Duodenal mucosa (tissue), 2 donors: ENCODE results near the gene MAP4K1.
"Not testable (repeated sequence)": the region's sequence is repeated elsewhere in the genome, so short reads cannot be mapped to it uniquely, and the experiment has no call there.

Source experiments
- H3K27ac ChIP-seq: one replicate; pipeline ENCODE4 v1.7.0; 2013; ENCODE audit warnings: low read depth, low read length
- H3K27me3 ChIP-seq, 2 donors: one replicate each; pipeline ENCODE4 v1.7.0; 2013; ENCODE audit warnings: low read length in 2 of 2, control low read depth in 1 of 2; ENCODE audit not compliant: insufficient read depth in 2 of 2, control insufficient read depth in 1 of 2
- H3K36me3 ChIP-seq, 2 donors: one replicate each; pipeline ENCODE4 v1.7.0; 2013; ENCODE audit warnings: low read length in 2 of 2, control low read depth in 1 of 2; ENCODE audit not compliant: insufficient read depth in 2 of 2, control insufficient read depth in 1 of 2
- H3K4me1 ChIP-seq, 2 donors: one replicate each; pipeline ENCODE4 v1.7.0; 2013; ENCODE audit warnings: low read length in 2 of 2, control low read depth in 1 of 2; ENCODE audit not compliant: insufficient read depth in 2 of 2, control insufficient read depth in 1 of 2
- H3K4me3 ChIP-seq, 2 donors: one replicate each; pipeline ENCODE4 v1.7.0; 2013; ENCODE audit warnings: low read length in 2 of 2, low read depth in 1 of 2
- H3K9ac ChIP-seq, 2 donors: one replicate each; pipeline ENCODE4 v1.7.0; 2013; ENCODE audit warnings: low read length in 2 of 2, low read depth in 1 of 2
- H3K9me3 ChIP-seq, 2 donors: one replicate each; pipeline ENCODE4 v1.7.0; 2013; ENCODE audit warnings: low read length in 2 of 2, control low read depth in 1 of 2; ENCODE audit not compliant: control insufficient read depth in 1 of 2

Gene MAP4K1

DNA sequence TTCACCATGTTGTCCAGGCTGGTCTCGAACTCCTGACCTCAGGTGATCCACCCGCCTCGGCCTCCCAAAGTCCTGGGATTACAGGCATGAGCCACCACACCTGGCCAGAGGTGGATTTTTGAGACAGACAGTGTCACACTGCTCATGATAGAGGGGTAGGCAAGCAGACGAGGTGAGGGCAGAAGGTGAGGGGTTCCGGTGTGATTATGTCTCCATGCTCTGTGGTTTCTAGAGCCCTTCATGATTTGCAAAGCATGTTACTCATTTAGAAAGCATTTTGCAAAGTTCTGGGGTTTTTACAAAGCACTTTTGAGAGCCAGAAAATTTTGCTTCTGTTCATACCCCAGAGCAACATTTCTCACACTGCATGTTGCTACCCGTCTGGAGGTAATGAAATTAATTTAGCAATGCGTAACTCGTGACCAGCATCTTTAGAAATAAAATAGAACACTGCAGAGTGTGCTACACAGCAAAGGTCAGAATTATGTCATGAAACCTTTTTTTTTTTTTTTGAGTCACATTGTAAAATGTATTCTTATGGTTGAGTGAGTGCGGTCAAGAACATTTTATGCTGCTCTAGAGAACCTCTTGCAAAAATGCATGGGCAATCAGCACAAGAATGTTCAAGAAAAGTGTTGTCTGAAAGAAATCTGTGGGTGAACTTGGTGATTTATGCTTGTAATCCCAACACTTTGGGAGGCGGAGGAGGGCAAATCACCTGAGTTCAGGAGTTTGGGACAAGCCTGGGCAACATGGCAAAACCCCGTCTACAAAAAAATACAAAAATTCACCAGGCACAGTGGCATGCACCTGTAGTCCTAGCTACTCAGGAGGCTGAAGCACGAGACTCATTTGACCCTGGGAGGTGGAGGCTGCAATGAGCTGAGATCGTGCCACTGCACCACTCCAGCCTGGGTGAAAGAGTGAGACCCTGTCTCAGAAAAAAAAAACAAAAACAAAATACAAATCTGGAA lies 58.0 kb downstream of the MAP4K1 start:
- Histone ChIP-seq H3K4me3 (no peak overlapping the region), H3K9me3 (no peaks in the 10 kb centered on the region), H3K9ac (no peak overlapping the region), H3K27ac (no peak overlapping the region), H3K27me3 (peaks cover 0 to 4% of the 10 kb centered on the region in 2 donors), H3K4me1 (peaks cover 0 to 4% of the 10 kb centered on the region in 2 donors), H3K36me3 (no peaks in the 10 kb centered on the region)

DNA sequence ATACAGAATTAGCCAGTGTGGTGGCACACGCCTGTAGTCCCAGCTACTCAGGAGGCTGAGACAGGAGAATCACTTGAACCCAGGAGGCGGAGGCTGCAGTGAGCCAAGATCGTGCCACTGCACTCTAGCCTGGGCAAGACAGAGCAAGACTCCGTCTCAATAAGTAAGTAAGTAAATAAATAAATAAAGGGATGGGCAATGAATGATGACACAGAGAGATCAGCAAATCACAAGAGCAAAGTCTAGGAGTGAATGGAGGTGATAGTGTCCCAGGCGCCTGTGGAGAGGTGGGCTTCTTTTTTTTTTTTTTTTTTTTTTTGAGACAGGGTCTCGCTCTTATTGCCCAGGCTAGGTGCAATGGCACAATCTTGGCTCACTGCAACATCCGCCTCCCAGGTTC lies 58.8 kb downstream of the MAP4K1 start:
- H3K9ac ChIP-seq, H3K36me3 ChIP-seq, H3K4me3 ChIP-seq, H3K27ac ChIP-seq, H3K4me1 ChIP-seq, H3K27me3 ChIP-seq, H3K9me3 ChIP-seq: not testable (repeated sequence)

DNA sequence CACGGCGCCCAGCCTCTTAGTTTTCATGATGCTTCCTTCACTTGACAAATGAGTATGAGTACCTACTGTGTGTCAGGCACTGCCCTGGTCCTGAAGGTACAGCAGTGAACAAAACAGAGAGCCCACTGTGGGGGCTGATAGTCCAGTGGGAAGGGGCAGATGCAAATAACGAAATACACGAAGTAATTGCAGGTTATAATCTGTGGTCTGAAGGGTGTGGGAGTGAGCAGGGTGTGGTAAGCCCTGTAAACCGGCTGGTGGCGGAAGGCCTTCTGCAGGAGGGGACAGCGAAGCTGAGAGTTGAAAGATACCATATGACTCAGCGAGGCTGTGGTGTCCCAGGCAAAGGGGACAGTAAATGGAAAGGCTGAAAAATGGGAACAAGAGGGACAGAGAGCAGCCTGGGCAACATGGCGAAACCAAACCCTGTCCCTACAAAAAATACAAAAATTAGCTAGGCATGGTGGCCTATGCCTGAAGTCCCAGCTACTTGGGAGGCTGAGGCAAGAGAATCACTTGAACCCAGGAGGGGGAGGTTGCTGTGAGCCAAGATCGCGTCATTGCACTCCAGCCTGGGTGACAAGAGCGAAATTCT lies 60.5 kb downstream of the MAP4K1 start:
- Histone ChIP-seq H3K9ac (no peak overlapping the region), H3K9me3 (no peaks in the 10 kb centered on the region), H3K4me1 (peaks cover 0 to 4% of the 10 kb centered on the region in 2 donors), H3K36me3 (no peaks in the 10 kb centered on the region), H3K27ac (no peak overlapping the region), H3K4me3 (no peak overlapping the region), H3K27me3 (peaks cover 0 to 3% of the 10 kb centered on the region in 2 donors)

DNA sequence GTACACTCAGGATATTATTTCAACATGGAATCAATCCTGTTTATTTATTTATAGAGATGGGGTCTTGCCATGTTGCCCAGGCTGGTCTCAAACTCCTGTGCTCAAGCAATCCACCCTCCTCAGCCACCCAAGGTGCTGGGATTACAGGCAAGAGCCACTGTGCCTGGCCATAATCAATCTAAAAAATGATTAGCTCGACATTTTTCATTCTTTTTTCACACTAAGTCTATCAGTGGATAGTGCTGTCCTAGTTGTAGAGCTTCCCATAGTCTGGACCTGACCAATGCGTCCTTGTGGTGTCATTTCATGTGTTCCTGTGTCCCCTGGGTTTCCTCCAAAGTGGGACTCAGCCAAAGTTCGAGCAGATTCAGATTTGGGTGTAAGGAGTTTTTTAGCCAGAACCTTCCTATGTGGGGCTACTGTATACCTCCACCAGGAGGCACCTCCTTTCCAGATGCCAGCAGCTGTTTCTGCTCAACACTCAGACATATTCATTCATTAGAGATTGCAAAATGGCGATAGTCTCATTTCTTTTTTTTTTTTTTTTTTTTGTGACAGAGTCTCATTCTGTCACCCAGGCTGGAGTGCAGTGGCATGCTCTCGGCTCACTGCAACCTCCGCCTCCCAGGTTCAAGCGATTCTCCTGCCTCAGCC lies 61.1 kb downstream of the MAP4K1 start:
- Histone ChIP-seq H3K4me3 (no peak overlapping the region), H3K4me1 (peaks cover 0 to 4% of the 10 kb centered on the region in 2 donors), H3K27me3 (peaks cover 0 to 3% of the 10 kb centered on the region in 2 donors), H3K9me3 (no peaks in the 10 kb centered on the region), H3K36me3 (no peaks in the 10 kb centered on the region), H3K27ac (no peak overlapping the region), H3K9ac (no peak overlapping the region)

DNA sequence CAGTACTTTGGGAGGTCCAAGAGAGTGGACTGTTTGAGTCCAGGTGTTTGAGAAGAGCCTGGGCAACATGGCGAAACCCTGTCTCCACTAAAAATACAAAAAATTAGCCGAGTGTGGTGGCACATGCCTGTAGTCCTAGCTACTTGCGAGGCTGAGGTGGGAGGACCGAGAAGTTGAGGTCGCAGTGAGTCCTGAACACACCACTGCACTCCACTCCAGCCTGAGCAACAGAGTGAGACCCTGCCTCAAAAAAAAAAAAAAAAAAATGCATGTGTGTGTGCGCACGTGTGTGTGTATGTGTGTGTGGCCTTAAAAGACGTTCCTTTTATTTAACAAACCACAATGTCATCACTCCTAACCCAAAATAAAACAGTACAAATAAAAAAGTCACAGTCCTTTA lies 62.6 kb downstream of the MAP4K1 start:
- H3K9me3 ChIP-seq = no peaks in the 10 kb centered on the region
- H3K36me3 ChIP-seq = no peaks in the 10 kb centered on the region
- no peak overlapping the region for H3K4me3 ChIP-seq
- no peak overlapping the region for H3K9ac ChIP-seq
- H3K4me1 ChIP-seq = peaks cover 0 to 4% of the 10 kb centered on the region in 2 donors
- H3K27me3 ChIP-seq = peaks cover 0 to 3% of the 10 kb centered on the region in 2 donors
- H3K27ac ChIP-seq = no peak overlapping the region

DNA sequence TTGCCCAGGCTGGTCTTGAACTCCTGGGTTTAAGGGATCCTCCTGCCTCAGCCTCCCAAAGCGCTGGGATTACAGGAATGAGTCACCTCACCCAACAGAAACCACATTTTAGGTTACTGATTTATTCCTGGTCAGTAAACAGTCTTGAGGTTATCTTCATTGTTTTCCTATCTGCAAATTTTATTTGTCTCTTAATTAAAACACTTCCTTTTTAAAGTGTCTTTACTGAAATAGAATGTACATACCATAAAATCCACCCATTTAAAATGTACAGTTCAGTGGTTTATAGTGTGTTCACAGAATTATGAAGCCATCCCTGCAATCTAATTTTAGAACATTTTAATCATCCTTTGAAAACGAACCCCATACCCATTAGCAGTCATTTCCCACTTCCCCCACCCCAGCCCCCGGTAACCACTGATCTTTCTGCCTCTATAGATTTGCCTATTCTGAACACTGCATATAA lies 63.0 kb downstream of the MAP4K1 start:
- H3K36me3 ChIP-seq = no peaks in the 10 kb centered on the region
- no peak overlapping the region for H3K27ac ChIP-seq
- H3K9ac ChIP-seq = no peak overlapping the region
- peaks cover 0 to 4% of the 10 kb centered on the region in 2 donors for H3K4me1 ChIP-seq
- peaks cover 0 to 3% of the 10 kb centered on the region in 2 donors for H3K27me3 ChIP-seq
- no peak overlapping the region for H3K4me3 ChIP-seq
- no peaks in the 10 kb centered on the region for H3K9me3 ChIP-seq

DNA sequence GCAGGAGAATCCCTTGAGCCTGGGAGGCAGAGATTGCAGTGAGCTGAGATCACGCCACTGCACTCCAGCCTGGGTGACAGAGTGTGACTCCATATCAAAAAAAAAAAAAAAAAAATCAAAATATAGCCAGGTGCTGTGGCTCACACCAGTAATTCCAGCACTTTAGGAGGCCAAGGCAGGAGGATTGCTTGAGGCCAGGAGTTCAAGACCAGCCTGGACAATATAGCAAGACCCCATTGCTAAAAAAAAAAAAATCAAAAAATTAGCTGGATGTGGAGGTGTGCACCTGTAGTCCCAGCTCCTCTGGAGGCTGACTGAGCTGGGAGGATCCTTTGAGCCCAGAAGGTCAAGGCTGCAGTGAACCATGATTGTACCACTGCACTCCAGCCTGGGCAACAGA lies 64.5 kb downstream of the MAP4K1 start:
- H3K27ac ChIP-seq, H3K9me3 ChIP-seq, H3K36me3 ChIP-seq, H3K4me3 ChIP-seq, H3K4me1 ChIP-seq, H3K9ac ChIP-seq, H3K27me3 ChIP-seq: not testable (repeated sequence)

DNA sequence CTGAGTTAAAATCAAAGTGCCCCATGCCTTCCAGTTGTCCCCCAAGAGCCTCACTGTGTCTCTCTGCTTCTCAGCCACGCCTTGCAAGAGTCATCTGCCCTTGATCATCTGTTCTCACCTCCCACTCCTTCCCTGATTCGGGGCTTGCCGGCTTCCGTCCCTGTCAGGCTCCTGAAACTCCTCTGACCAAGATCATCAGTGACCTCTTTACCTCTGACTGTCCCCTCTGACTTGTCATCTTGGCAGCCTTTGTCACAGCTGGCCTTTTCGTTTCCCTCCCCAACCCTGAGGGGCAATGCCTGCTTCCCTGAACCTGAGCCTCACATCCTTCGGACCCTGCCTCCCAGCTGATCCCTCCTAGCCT lies 66.3 kb downstream of the MAP4K1 start:
- H3K36me3 ChIP-seq = no peaks in the 10 kb centered on the region
- no peak overlapping the region for H3K9ac ChIP-seq
- H3K27me3 ChIP-seq = peaks cover 0 to 3% of the 10 kb centered on the region in 2 donors
- no peak overlapping the region for H3K27ac ChIP-seq
- no peaks in the 10 kb centered on the region for H3K4me1 ChIP-seq
- H3K4me3 ChIP-seq = no peak overlapping the region
- no peaks in the 10 kb centered on the region for H3K9me3 ChIP-seq

DNA sequence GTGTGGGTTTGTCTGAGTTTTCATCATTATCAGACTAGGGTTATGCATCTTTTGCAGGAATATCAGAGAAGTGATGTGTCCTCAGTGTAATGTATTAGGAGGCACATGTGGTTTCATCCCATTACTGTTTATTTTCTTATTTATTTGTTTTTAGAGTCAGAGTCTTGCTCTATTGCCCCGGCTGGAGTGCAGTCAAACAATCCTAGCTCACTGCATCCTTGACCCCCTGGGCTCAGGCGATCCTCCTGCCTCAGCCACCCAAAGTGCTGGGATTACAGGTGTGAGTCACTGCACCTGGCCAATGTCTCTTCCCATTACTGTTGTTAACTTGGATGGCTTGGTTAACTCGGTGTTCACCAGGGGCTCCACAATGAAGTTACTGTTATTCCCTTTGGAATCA lies 67.4 kb downstream of the MAP4K1 start:
- H3K9me3 ChIP-seq = no peaks in the 10 kb centered on the region
- no peak overlapping the region for H3K27ac ChIP-seq
- H3K27me3 ChIP-seq = peaks cover 0 to 3% of the 10 kb centered on the region in 2 donors
- no peak overlapping the region for H3K9ac ChIP-seq
- no peaks in the 10 kb centered on the region for H3K36me3 ChIP-seq
- H3K4me1 ChIP-seq = no peaks in the 10 kb centered on the region
- no peak overlapping the region for H3K4me3 ChIP-seq

DNA sequence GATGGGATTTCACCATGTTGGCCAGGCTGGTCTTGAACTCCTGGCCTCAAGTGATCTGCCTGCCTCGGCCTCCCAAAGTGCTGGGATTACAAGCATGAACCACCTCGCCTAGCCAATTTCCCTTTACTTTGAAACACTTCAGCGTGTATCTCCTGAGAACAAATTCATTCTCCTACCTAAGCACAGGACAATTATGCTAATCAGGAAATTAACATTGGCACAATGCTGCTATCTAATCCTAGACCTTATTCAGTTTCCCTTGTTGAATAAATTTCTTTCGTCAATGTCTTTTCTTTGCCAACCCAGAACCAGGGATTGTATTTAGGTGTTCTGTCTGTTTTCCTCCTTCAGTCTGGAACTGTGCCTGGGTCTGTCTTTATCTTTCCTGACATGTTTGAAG lies 67.8 kb downstream of the MAP4K1 start:
- Histone ChIP-seq H3K36me3 (no peaks in the 10 kb centered on the region), H3K9me3 (no peaks in the 10 kb centered on the region), H3K9ac (no peak overlapping the region), H3K4me3 (no peak overlapping the region), H3K27me3 (peaks cover 0 to 3% of the 10 kb centered on the region in 2 donors), H3K27ac (no peak overlapping the region), H3K4me1 (no peaks in the 10 kb centered on the region)
